ENCODE results near the gene GAL3ST2. TPM values are rescaled to one million over a fixed set of nuclear protein-coding genes. Genes with fewer than 3 reads are reported as not detected.
"Not testable (repeated sequence)": the region's sequence is repeated elsewhere in the genome, so short reads cannot be mapped to it uniquely, and the experiment has no call there.

GAL3ST2 gene
- total RNA-seq, 2 donors from 2014 or later: 2.4 TPM; not detected in 1

DNA sequence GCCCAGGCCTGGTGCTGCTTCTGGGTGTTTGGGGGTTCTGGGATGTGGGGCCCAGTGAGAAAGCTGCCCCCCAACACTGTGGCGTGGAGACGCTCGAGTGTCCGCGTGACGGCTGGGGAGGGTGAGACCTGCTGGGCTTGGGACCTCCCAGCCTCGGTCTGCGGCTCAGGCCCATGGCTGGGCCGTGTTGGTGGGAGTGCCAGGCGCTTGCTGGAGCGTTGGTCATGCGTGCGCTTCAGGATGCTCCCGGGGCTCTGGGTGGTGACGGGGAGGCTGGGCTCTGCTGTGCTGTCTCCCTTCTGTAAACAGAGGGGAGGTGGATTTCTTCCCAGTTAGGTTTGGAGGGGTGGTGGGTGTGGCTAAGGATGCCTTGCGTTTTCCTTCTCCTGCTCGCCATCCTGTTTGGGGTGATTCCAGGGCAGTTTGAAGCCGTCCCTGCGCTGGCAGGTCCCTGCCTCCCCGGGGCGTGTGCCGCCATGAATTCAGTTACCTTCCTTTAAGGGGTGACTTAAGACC lies 606 bp downstream of the GAL3ST2 start:
- intact Hi-C loops (cut with DNase I): no loop called here
- Histone ChIP-seq H3K4me3 (no peak overlapping the region), H3K4me1 (replicated peaks) (peaks cover 3% of the 10 kb centered on the region), H3K27me3 (replicated peaks; ENCODE audit: insufficient read depth) (no peaks in the 10 kb centered on the region), H3K9me3 (no peaks in the 10 kb centered on the region), H3K36me3 (no peaks in the 10 kb centered on the region), H3K27ac (no peak overlapping the region)
- 64% methylated on average over 22 of the region's 22 CpGs for WGBS
- no peak for DNase-seq (ENCODE audit: low spot score)
- TF ChIP-seq POLR2AphosphoS5 (IDR thresholded peaks at IDR 0.05) (no peak), POLR2A (IDR thresholded peaks at IDR 0.05) (no peak)
- TF ChIP-seq, protein P1, sequence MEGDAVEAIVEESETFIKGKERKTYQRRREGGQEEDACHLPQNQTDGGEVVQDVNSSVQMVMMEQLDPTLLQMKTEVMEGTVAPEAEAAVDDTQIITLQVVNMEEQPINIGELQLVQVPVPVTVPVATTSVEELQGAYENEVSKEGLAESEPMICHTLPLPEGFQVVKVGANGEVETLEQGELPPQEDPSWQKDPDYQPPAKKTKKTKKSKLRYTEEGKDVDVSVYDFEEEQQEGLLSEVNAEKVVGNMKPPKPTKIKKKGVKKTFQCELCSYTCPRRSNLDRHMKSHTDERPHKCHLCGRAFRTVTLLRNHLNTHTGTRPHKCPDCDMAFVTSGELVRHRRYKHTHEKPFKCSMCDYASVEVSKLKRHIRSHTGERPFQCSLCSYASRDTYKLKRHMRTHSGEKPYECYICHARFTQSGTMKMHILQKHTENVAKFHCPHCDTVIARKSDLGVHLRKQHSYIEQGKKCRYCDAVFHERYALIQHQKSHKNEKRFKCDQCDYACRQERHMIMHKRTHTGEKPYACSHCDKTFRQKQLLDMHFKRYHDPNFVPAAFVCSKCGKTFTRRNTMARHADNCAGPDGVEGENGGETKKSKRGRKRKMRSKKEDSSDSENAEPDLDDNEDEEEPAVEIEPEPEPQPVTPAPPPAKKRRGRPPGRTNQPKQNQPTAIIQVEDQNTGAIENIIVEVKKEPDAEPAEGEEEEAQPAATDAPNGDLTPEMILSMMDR (IDR thresholded peaks at IDR 0.05): no peak

DNA sequence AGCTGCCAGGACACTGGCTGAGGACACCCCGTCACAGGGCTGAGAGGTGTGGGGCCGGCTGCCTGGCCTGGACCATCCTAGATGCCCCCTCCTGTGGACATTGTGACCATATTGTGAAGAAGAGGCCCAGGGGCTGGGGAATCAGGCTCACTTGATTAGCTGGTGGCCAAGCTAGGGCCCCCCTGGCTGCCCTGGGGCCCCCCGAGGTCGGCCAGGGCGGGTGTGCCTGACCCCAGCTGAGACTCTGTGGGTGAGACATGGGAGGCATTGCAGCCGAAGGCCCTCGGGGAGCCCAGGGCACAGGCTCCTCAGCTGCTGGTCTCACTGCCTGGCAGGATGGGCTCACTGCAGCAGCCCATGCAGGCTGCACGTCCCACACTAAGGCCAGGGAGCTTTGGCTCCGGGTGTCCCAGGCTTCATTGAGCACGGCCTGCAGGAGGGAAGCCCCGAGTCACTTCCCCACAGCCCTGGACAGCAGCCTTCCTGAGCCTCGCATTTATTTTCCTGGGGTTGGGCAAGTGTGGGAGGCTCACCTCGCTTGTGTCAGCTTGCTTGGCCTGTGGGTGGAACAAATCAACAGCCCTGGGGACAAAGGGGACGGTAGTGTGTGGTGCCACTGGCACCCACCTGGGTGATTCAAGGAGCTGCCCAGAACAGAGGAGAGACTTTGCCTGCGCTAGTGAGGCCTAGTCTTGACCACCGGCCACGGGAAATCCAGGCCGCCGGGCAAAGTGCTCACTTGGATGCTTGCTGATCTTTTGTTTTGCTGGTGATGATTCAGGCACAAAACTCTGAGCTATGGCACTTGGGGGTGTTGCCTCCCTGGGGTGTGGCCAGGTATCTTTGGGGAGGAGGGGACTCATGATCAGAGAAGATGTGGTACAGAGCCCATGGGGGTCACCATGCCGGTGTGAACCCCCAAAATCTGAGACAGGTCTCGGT lies 1.3 kb downstream of the GAL3ST2 start:
- WGBS: 69% methylated on average over 19 of the region's 21 CpGs
- no peak overlapping the region for H3K27ac ChIP-seq
- intact Hi-C loops (cut with DNase I): no loop called here
- no peak for TF ChIP-seq POLR2AphosphoS5 (IDR thresholded peaks at IDR 0.05)
- no peak for TF ChIP-seq POLR2A (IDR thresholded peaks at IDR 0.05)
- TF ChIP-seq, protein P1 (IDR thresholded peaks at IDR 0.05): no peak
- no peaks in the 10 kb centered on the region for H3K9me3 ChIP-seq
- no peaks in the 10 kb centered on the region for H3K27me3 ChIP-seq (replicated peaks; ENCODE audit: insufficient read depth)
- H3K4me1 ChIP-seq (replicated peaks): peaks cover 3% of the 10 kb centered on the region
- no peak for DNase-seq (ENCODE audit: low spot score)
- H3K36me3 ChIP-seq: no peaks in the 10 kb centered on the region
- no peak overlapping the region for H3K4me3 ChIP-seq

DNA sequence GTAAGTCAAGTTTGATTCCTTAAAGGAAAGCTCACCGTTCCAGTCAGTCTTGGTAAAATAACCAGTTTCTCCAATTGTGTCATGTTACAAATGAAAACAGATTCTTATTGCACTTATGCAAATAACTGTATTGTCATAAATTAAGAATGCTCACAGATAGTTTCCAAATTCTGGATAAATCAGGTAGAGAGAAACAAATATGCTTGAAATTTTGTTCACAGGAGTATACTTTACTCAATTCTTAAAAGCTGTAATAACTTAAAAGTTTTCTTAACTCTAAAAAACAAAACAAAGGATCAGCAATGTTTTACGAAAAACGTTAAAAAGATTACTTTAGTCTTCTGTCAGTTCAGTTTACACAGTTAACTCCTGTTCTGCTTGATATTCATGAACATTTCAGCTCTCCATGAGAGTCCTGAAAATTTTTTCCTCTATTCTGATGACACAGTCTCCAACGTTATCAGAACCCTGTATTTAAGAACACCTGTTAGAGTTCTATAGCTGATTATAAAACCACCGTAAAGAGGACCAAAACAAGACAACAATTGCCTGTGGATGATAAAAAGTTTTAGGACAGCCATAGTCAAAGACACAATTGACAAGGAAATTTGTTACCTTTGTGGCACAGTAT lies 4.4 kb downstream of the GAL3ST2 start:
- H3K4me3 ChIP-seq: no peak overlapping the region
- intact Hi-C loops (cut with DNase I): no loop called here
- DNase-seq (ENCODE audit: low spot score): no peak
- no peaks in the 10 kb centered on the region for H3K9me3 ChIP-seq
- 77% methylated on average over 5 of the region's 5 CpGs for WGBS
- H3K4me1 ChIP-seq (replicated peaks): no peaks in the 10 kb centered on the region
- TF ChIP-seq, protein P1 (IDR thresholded peaks at IDR 0.05): no peak
- TF ChIP-seq POLR2AphosphoS5 (IDR thresholded peaks at IDR 0.05): no peak
- no peak for TF ChIP-seq POLR2A (IDR thresholded peaks at IDR 0.05)
- no peak overlapping the region for H3K27ac ChIP-seq
- H3K36me3 ChIP-seq: no peaks in the 10 kb centered on the region
- H3K27me3 ChIP-seq (replicated peaks; ENCODE audit: insufficient read depth): no peaks in the 10 kb centered on the region

DNA sequence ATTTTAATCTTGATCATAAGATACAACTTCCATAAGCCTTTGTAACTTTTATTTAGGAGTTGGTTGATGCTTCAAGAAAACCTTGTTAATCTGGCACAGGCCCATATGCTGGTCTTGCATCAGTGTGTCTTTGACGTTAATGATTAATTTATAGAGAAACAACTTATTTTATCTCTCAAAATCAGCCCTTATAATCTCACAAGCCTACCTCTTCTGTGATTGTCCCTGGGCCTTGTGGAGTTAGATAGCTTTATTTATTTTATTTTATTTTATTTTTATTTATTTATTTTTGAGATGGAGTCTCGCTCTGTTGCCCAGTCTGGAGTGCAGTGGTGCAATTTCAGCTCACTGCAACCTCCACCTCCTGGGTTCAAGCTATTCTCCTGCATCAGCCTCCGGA lies 5.4 kb downstream of the GAL3ST2 start:
- intact Hi-C loops (cut with DNase I); H3K4me1 ChIP-seq (replicated peaks); DNase-seq (ENCODE audit: low spot score); H3K4me3 ChIP-seq; H3K27me3 ChIP-seq (replicated peaks; ENCODE audit: insufficient read depth); H3K9me3 ChIP-seq; H3K27ac ChIP-seq; H3K36me3 ChIP-seq: not testable (repeated sequence)
- 96% methylated on average over 3 of the region's 3 CpGs for WGBS

DNA sequence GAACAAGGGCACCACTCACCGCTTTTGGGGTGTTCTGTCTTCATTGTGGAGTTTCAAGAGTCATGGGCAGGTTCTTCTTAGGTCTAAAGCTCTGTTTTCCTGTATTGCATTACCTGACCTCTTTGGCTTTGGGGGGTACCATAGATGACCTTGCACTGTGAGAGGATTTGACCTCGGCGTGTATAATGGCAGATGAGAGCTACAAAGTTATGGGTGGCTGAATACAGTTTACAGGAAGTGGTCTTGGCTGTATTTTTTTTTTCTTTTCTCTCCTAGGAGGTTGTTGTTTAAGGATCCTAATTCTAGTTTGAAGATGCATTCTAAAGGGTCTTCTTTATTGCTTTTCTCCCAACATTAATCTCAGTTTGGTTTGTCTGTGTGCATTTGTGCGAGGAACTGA lies 11.5 kb downstream of the GAL3ST2 start:
- H3K4me1 ChIP-seq (replicated peaks): no peaks in the 10 kb centered on the region
- no peaks in the 10 kb centered on the region for H3K27me3 ChIP-seq (replicated peaks; ENCODE audit: insufficient read depth)
- no peak overlapping the region for H3K27ac ChIP-seq
- H3K9me3 ChIP-seq: no peaks in the 10 kb centered on the region
- no peak for TF ChIP-seq POLR2AphosphoS5 (IDR thresholded peaks at IDR 0.05)
- TF ChIP-seq, protein P1 (IDR thresholded peaks at IDR 0.05): no peak
- TF ChIP-seq POLR2A (IDR thresholded peaks at IDR 0.05): no peak
- no peak for DNase-seq (ENCODE audit: low spot score)
- no peaks in the 10 kb centered on the region for H3K36me3 ChIP-seq
- H3K4me3 ChIP-seq: no peak overlapping the region
- intact Hi-C loops (cut with DNase I): no loop called here
- WGBS: 96% methylated on average over 4 of the region's 4 CpGs
